Measurements from ENCODE around the gene BAD. TPM values are rescaled to one million over a fixed set of nuclear protein-coding genes. Genes with fewer than 3 reads are reported as not detected.

The BAD gene
- total and polyA plus RNA-seq, 2 of the 13 experiments (the other 11 are each of a cell fraction or from before 2014, with no cell fraction given): 17.9 to 28.5 TPM

DNA sequence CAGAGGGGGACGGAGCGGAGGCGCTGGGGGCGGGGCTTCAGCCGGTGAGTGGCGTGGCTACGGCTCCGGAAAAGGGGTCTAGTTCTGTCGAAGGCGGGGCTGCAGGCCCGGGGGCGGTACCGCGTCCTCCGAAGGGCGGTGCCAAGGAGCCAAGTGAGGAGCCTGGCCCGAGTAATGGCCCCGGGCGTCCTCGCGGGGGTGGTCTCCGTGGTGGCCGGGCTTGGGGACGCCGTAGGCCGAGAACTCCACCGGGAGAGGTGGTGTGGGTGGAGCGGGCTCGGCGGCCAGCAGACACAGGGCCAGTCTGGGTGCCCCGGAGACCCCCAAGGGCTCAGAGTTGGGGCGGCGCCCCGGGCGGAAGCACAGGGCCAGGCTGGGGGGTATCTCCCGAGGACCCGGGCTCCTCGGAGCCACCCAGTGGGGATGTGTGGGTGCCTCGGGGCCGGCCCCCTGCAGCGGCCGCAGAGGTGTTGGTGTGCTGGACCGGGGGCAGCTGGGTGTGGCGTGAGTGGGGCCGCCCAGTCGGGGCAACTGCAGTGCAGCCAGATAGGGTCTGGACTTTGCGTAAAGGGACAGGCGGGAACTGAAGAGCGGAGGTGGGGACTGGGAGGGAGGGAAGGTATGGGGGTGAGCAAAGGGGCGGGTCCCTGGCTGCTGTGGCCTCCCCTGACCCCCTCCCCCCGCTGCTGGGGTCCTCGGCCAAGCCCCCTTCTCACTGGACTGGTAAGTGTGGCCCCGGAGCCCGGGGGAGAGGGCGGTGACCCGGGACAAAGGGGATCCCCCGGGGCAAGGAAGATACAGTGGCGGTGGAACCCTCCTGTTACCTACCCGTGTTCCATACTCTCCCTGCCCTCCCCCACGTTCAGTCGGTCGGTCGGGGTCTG, 42.7 kb downstream of the BAD start:
- BruUV-seq (replicated peaks): TSS peak; percentile 62
- peak overlapping the region; percentile 91 for H3K27ac ChIP-seq (ENCODE audit: extremely low read length, insufficient read depth, low read length)
- DNase-seq (ENCODE audit: low spot score) (peak; percentile 66), FAIRE-seq (peak; percentile 64), ATAC-seq (peak; percentile 73)
- H3K36me3 ChIP-seq (replicated peaks in 1 of 2; ENCODE audit: control insufficient read depth in 1 of 2, insufficient read depth in 2 of 2, low read length in 2 of 2): peaks cover 0 to 11% of the 10 kb centered on the region in 2 experiments; a peak in 3 of 5 replicates
- no peaks in the 10 kb centered on the region for H3K9me3 ChIP-seq (ENCODE audit: low read length)
- WGBS (ENCODE audit: low lambda C conversion rate): 1% methylated on average over 28 of the region's 63 CpGs
- H3K4me3 ChIP-seq (replicated peaks in 1 of 3; ENCODE audit: insufficient read depth in 1 of 3, low read depth in 2 of 3, low read length in 3 of 3): peak overlapping the region; percentile 84 to 93 (median 88)
- no peak overlapping the region for H2AFZ ChIP-seq (ENCODE audit: low read length)
- ChIA-PET POLR2A (interaction anchor here (0.5 to 8.3 kb wide), 20 partner anchors 8 to 90 kb away, joined by 3 to 113 read pairs (median 6); partner anchors contain the start of genes BAD, DNAJC4, ESRRA and MACROD1), CTCF (ENCODE audit: low intra/inter-chr PET ratio, low total read pairs) (no interaction called here)
- peak overlapping the region; percentile 86 for H3K9ac ChIP-seq (ENCODE audit: insufficient read depth, low read depth, low read length)
- H4K20me1 ChIP-seq (ENCODE audit: insufficient read depth, low read length): no peaks in the 10 kb centered on the region
- peaks cover 57% of the 10 kb centered on the region for H3K4me1 ChIP-seq (ENCODE audit: insufficient read depth, low read length)
- H3K27me3 ChIP-seq (ENCODE audit: control insufficient read depth in 1 of 2, insufficient read depth in 2 of 2, low read length in 2 of 2): no peaks in the 10 kb centered on the region; a peak in 1 of 5 replicates
- peaks cover 26% of the 10 kb centered on the region for H3K79me2 ChIP-seq (ENCODE audit: insufficient read depth, low read length)
- intact Hi-C loops (cut with micrococcal nuclease; ENCODE audit: unreplicated experiment): loop anchor here (5.0 kb wide), 1 partner anchor 54 kb away; the partner anchor contains the start of gene STIP1
- in situ Hi-C loops (cut with HindIII; ENCODE audit: extremely low pct_ligation_motif_present, low pct_unique_long_range_greater_than_20kb): loop anchor here (5.0 kb wide), 1 partner anchor 61 kb away; the partner anchor contains the start of gene CATSPERZ
- peak overlapping the region; percentile 95 for H3K4me2 ChIP-seq (ENCODE audit: low read depth, low read length)
- no peak for TF ChIP-seq ZNF782 (CRISPR knock-in tag; IDR thresholded peaks at IDR 0.05; ENCODE audit: borderline replicate concordance)
- TF ChIP-seq E2F2 (CRISPR knock-in tag; IDR thresholded peaks at IDR 0.05; ENCODE audit: borderline replicate concordance): no peak
- peak; percentile 42; the same call in 1 of the 2 replicates for TF ChIP-seq ZBTB7B (CRISPR knock-in tag; IDR thresholded peaks at IDR 0.05)
- no peak for TF ChIP-seq ZNF7 (CRISPR knock-in tag; IDR thresholded peaks at IDR 0.05)
- TF ChIP-seq, protein P1, sequence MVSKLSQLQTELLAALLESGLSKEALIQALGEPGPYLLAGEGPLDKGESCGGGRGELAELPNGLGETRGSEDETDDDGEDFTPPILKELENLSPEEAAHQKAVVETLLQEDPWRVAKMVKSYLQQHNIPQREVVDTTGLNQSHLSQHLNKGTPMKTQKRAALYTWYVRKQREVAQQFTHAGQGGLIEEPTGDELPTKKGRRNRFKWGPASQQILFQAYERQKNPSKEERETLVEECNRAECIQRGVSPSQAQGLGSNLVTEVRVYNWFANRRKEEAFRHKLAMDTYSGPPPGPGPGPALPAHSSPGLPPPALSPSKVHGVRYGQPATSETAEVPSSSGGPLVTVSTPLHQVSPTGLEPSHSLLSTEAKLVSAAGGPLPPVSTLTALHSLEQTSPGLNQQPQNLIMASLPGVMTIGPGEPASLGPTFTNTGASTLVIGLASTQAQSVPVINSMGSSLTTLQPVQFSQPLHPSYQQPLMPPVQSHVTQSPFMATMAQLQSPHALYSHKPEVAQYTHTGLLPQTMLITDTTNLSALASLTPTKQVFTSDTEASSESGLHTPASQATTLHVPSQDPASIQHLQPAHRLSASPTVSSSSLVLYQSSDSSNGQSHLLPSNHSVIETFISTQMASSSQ (IDR thresholded peaks at IDR 0.05; ENCODE audit: low read depth): no peak
- TF ChIP-seq, protein P1 (CRISPR knock-in tag; IDR thresholded peaks at IDR 0.05; ENCODE audit: borderline replicate concordance): peak; percentile 54
- TF ChIP-seq ZNF713 (CRISPR knock-in tag; IDR thresholded peaks at IDR 0.05): 0 out of 2 replicates have a peak, but pooled peaks have one; percentile 21
- peak; percentile 66 for TF ChIP-seq TAF1 (CRISPR knock-in tag; IDR thresholded peaks at IDR 0.05)
- TF ChIP-seq, protein P2, sequence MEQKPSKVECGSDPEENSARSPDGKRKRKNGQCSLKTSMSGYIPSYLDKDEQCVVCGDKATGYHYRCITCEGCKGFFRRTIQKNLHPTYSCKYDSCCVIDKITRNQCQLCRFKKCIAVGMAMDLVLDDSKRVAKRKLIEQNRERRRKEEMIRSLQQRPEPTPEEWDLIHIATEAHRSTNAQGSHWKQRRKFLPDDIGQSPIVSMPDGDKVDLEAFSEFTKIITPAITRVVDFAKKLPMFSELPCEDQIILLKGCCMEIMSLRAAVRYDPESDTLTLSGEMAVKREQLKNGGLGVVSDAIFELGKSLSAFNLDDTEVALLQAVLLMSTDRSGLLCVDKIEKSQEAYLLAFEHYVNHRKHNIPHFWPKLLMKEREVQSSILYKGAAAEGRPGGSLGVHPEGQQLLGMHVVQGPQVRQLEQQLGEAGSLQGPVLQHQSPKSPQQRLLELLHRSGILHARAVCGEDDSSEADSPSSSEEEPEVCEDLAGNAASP (CRISPR knock-in tag; IDR thresholded peaks at IDR 0.05; ENCODE audit: borderline replicate concordance): 0 out of 2 replicates have a peak, but pooled peaks have one; percentile 7
- peak; percentile 73; the same call in 1 of the 2 replicates for TF ChIP-seq POLR2AphosphoS5 (IDR thresholded peaks at IDR 0.05; ENCODE audit: low read depth, low read length)
- TF ChIP-seq HDAC1 (CRISPR knock-in tag; IDR thresholded peaks at IDR 0.05): peak; percentile 13; the same call in 1 of the 2 replicates
- TF ChIP-seq SATB2 (CRISPR knock-in tag; IDR thresholded peaks at IDR 0.05): no peak
- TF ChIP-seq HOMEZ (CRISPR knock-in tag; IDR thresholded peaks at IDR 0.05; ENCODE audit: low read depth): no peak
- TF ChIP-seq ZNF746 (CRISPR knock-in tag; IDR thresholded peaks at IDR 0.05): peak; percentile 42; the same call in 1 of the 2 replicates
